GM13977 (cell line): ENCODE data around the gene ADCY6.

Source experiments
- DNase-seq: peaks from one replicate; pipeline ENCODE4 v3.0.0; 2012; ENCODE audit warnings: low spot score
- CTCF ChIP-seq: IDR thresholded peaks from 2 replicates; pipeline ENCODE4 v1.5.1; 2012; ENCODE audit warnings: mild to moderate bottlenecking, control low read depth; ENCODE audit not compliant: insufficient read depth; ENCODE audit errors: extremely low read depth, missing control alignments
- in situ Hi-C: fragments of 300-500 bp; cut with MboI; formaldehyde crosslinking; loops from one replicate; pipeline ENCODE4 v1.12.0; 2022; ENCODE audit warnings: low sequenced_read_pairs, low pct_unique_long_range_greater_than_20kb, mixed read lengths, inconsistent platforms; ENCODE audit not compliant: unreplicated experiment

ADCY6 gene

GRCh38 chr12:48780381-48781025 lies 8.4 kb downstream of the ADCY6 start:
- no peak for TF ChIP-seq CTCF
- DNase-seq = no peak
- in situ Hi-C loops = no loop called here

GRCh38 chr12:48779869-48780268 lies 9.0 kb downstream of the ADCY6 start:
- no peak for DNase-seq
- in situ Hi-C loops = no loop called here

GRCh38 chr12:48777501-48778400 lies 11.1 kb downstream of the ADCY6 start:
- TF ChIP-seq CTCF = no peak
- no peak for DNase-seq
- in situ Hi-C loops = no loop called here

More at GRCh38 chr12:48779869-48780268, 9.0 kb downstream of the ADCY6 start:
- TF ChIP-seq CTCF = no peak

- DNase-seq = no peak
- in situ Hi-C loops = no loop called here
- no peak for TF ChIP-seq CTCF
Measured at GRCh38 chr12:48776956-48777355, 11.9 kb downstream of the ADCY6 start.

- no peak for DNase-seq
- no peak for TF ChIP-seq CTCF
- in situ Hi-C loops = no loop called here
Measured at GRCh38 chr12:48775991-48776649, 12.8 kb downstream of the ADCY6 start.

- in situ Hi-C loops = no loop called here
- no peak for TF ChIP-seq CTCF
- DNase-seq = no peak
Measured at GRCh38 chr12:48775299-48775698, 13.6 kb downstream of the ADCY6 start.
